T47D (cell line): ENCODE results near the gene PGAP6.
"Not testable (repeated sequence)": the region's sequence is repeated elsewhere in the genome, so short reads cannot be mapped to it uniquely, and the experiment has no call there.

Source experiments
- DNase-seq, 2 experiments: peaks; one replicate each; pipeline versions ENCODE4 v3.0.0 to v3.0.0-alpha.2; 2011 to 2012; ENCODE audit warnings: low read depth in 1 of 2, low spot score in 1 of 2
- JUND ChIP-seq: IDR thresholded peaks from 2 replicates; pipeline ENCODE4 v1.6.1; 2012; ENCODE audit warnings: low read depth
- in situ Hi-C: cut with HindIII; loops from 2 replicates; pipeline ENCODE4 v1.10.0; 2016; ENCODE audit warnings: low sequenced_read_pairs, low pct_unique_long_range_greater_than_20kb

Gene PGAP6

DNA sequence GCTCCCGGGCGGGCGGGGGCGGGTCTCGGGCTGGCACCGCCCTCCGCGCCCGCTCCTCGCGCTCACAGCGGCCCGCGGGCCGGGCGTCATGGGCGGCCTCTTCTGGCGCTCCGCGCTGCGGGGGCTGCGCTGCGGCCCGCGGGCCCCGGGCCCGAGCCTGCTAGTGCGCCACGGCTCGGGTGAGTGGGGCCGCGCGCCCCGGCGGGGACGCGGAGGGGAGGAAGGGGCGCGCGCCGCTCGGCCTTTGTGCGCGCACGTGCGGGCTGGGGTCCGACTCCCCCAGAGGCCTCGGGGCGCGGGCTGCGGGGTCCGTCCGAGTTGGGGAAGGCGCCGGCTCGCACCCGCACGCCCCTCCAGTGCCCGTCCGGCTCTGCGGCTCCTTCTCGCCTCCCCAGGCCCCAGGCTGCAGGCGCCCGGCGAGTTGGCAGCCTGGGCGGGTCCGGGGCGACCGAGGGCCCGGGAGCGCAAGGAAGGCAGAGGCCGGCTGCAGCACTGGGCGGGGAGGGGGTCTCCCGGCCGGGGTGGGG, 15.4 kb upstream of the PGAP6 start, which contains the start of gene NME4:
Gene NME4 (plus strand): TSS at position 65 of the 527 bp plus-strand sequence. CDS start 24 bp downstream, at position 89.
- TF ChIP-seq JUND = no peak
- in situ Hi-C loops = no loop called here
- DNase-seq = peak; percentile 46 to 60

DNA sequence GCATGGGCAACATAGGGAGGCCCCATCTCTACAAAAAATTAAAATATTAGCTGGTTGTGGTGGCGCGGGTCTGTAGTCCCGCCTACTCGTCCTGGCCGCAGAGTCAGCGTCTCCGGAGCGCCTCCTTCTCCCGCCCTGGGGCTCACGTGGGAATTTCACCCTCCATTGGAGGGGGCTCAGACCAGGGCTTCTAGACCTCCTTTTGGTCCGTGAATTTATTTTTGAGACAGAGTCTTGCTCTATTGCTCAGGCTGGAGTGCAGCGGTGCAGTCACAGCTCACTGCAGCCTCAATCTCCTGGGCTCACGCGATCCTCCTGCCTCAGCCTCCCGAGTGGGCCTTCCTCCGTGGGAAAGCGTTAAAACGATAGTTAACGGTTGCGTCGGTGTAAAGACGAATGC, 14.8 kb upstream of the PGAP6 start:
- in situ Hi-C loops = no loop called here
- no peak for TF ChIP-seq JUND
- DNase-seq = no peak

DNA sequence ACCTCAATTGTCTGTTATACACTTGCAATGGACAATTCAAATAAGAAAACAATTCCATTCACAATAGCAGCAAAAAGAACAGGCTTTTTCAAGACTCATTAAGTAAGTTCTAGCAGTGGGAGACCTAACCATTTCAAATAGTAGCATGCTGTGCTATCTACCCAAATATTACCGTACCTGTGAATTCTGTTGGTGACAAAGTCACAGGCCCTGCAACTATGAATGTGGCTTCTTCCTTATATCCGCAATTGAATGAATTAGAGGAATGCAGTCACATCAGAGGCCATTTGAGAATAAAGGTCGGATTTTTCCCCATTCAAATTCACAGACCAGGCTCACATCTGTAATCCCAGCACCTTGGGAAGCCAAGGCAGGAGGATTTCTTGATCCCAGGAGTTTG, 14.4 kb upstream of the PGAP6 start:
- DNase-seq = no peak
- in situ Hi-C loops = no loop called here
- no peak for TF ChIP-seq JUND

DNA sequence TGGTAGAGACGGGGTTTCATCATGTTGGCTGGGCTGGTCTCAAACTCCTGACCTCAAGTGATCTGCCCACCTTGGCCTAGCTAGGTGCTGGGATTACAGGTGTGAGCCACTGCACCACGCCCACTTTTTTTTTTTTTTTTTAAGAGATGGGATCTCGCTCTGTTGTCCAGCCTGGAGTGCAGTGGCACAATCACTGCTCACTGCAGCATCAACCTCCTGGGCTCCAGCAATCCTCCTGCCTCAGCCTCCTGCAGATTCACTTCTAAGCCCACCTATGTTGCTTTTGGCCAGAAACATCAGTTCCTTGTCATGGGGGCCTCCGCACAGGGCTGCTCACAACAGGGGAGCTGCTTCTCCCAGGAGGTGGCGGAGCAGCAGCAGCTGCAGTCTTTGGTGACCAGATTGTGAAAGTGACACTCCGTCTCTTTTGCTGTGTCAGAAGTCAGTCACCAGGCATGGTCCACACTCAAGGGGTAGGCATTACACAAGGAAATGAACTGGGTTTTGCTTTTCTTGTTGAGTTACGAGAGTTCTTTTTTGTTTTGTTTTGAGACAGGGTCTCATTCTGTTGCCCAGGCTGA, 10.8 kb upstream of the PGAP6 start:
- DNase-seq = no peak
- no peak for TF ChIP-seq JUND
- in situ Hi-C loops = no loop called here

DNA sequence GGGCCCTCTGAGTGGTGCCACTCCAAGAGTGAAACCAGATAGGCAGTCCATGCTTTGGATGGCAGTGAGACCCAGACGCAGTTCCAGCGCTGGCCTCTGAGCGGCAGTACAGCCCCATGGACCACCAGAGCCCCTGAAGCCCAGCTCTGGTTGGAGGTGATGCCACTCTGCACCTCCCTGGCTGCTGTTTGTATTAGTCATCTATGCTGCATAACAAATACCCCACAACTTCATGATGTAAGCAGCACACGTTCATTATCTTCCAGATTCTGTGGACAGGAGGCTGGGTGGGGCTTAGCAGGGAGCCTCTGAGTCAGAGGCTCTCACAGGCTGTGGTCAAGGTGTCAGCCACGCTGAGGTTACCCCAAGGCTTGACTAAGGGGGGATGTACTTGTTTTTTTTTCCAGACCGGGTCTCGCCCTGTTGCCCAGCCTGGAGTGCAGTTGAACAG, 10.1 kb upstream of the PGAP6 start:
- no peak for TF ChIP-seq JUND
- in situ Hi-C loops = no loop called here
- peak in 1 of 2 experiments; percentile 72 for DNase-seq

DNA sequence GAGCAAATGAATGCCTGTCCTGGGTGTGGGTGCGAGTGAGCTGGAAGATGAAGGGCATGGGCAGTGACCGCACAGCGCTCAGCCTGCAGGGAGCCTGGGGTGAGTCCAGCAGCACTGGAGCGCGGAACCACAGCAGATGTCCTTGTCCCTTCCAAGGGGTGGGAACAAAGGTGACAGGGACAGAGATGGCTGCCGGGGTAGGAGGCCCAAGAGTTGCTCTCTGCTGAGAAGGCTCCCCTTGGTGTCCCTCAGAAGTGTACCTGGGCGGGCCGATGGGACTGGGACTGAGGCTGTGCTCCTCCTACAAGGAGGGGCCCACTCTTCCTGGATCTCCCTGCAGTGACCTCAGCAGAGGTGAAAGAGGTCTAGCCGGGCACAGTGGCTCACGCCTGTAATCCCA, 7.6 kb upstream of the PGAP6 start:
- TF ChIP-seq JUND = no peak
- in situ Hi-C loops = no loop called here
- DNase-seq = no peak

DNA sequence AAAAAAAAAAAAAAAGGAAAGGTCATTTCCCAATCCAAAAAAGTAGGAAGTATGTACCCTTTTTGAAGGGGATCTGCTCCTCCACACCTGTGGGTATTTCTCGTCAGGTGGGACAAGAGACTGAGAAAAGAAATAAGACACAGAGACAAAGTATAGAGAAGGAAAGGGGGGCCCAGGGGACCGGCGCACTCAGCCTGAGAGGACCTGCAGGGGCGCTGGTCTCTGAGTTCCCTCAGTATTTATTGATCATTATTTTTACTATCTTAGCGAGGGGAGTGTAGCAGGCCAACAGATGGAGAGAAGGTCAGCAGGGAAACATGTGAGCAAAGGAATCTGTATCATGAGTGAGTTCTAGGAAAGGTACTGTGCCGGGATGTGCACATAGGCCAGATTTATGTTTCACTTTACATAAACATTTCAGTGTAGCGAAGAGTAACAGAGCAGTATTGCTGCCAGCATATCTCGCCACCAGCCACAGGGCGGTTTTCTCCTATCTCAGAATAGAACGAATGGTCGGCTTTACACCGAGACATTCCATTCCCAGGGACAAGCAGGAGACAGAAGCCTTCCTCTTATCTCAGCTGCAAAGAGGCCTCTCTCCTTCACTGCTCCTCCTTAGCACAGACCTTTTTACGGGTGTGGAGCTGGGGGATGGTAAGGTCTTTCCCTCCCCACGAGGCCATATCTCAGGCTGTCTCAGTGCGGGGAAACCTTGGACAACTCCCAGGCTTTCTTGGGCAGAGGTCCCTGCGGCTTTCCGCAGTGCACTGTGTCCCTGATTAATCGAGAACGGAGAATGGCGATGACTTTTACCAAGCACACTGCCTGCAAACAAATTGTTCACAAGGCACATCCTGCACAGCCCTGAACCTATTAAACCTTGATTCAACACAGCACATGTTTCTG, 6.2 kb upstream of the PGAP6 start:
- DNase-seq, in situ Hi-C loops: not testable (repeated sequence)

DNA sequence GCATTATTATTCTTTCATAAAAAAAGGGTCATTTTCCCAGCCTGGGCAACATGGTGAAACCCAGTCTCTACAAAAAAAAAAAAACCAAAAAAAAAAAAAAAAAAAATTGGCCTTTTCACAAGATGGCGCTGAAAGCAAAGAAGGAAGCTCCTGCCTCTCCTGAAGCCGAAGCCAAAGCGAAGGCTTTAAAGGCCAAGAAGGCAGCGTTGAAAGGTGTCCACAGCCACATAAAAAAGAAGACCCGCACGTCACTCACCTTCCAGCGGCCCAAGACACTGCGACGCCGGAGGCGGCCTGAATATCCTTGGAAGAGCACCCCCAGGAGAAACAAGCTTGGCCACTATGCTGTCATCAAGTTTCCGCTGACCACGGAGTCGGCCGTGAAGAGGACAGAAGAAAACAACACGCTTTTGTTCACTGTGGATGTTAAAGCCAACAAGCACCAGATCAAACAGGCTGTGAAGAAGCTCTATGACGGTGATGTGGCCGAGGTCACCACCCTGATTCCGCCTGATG, 4.9 kb upstream of the PGAP6 start:
- DNase-seq = peak in 1 of 2 experiments; percentile 37
- no peak for TF ChIP-seq JUND
- in situ Hi-C loops = no loop called here

DNA sequence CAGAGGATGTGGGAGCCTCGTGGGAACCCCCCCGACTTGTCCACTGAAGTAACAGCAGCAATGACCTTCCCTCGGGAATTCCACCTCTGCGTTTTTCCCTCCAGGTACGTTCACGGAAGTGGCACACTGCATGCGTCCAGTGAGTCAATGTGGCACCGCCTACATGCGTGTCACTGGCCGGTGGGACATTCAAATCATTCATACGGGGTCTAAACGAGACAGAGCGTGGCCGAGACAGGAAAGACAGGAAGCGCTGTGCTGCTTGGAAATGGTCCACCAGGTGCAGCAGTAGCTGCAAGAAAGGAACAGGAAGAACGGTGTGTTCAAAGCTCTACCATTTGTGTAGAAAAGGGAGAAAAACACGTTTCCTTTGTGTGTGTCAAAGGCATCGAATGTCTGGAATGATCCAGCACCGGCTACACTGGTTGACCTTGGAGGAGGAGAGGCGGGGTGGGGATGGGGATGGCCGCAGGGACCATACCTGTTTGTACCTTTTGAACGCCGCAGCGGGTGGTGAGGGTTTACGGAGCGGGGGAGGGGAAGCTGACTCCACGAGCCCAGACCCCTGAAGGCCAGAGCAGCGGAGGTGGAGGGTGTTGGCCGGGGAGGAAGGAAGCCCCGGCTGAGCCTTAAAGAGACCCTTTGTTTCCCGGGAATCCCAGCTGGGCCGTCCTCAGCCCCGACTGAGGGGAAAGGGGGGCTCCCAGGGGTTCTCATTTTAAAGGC, 1.7 kb upstream of the PGAP6 start:
- TF ChIP-seq JUND = no peak
- in situ Hi-C loops = no loop called here
- DNase-seq = peak in 1 of 2 experiments; percentile 94

DNA sequence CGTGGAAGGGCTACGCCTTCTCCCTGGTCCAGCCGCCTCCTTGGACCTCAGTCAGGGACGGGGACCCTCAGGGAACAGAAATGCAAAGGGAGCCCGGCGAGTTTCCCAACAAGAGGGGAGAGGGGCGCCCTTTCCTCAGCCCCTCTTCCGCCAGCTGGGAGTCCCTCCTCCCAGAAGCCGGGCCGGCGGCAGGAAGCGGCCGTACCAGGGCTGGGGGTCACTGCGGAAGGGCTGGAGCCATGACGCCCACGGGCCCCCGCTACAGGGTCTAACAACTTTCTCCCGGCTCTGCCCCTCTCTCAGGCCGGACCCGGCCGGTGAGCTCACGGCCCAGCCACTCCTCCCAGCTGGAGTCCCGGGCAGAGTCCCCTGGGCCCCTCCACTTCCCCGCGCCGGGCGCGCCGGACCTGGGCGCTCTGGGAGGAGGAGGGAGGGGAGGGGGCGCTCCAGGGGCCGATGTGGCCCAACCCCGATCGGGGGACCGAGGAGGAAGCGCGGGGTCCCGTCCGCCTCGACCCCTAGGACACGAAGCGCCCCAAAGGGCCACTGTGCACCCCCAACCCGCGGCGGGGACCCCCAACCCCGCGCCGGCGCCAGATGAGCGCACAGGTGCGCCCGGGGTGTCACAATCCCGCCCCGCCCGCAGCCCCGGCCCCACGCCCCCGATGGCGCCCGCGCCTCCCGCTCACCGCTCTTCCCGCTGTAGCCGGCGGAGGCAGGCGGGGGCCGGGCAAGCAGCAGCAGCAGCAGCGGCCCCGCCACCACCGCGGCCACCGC, 578 bp downstream of the PGAP6 start:
- no peak for TF ChIP-seq JUND
- in situ Hi-C loops = no loop called here
- no peak for DNase-seq

DNA sequence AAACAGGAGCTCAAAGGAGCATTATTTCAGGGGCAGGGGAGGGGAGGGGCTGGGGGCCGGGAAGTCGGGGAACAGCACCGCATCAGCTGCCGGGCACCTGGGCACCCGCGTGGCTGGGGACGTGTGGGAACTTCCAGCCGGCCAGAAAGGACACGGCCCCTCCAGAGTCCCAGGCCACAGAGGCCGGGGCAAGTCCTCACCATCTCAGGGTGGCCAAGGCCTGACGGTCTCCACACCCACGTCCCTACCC, 1.1 kb downstream of the PGAP6 start:
- no peak for TF ChIP-seq JUND
- no peak for DNase-seq
- in situ Hi-C loops = no loop called here
